Retina (tissue), 1 donor: Measurements from ENCODE around the gene SIMC1.

ENCODE experiments used
- DNase-seq: peaks from one replicate; pipeline ENCODE4 v3.0.0-alpha.2; 2016

The SIMC1 gene

DNA sequence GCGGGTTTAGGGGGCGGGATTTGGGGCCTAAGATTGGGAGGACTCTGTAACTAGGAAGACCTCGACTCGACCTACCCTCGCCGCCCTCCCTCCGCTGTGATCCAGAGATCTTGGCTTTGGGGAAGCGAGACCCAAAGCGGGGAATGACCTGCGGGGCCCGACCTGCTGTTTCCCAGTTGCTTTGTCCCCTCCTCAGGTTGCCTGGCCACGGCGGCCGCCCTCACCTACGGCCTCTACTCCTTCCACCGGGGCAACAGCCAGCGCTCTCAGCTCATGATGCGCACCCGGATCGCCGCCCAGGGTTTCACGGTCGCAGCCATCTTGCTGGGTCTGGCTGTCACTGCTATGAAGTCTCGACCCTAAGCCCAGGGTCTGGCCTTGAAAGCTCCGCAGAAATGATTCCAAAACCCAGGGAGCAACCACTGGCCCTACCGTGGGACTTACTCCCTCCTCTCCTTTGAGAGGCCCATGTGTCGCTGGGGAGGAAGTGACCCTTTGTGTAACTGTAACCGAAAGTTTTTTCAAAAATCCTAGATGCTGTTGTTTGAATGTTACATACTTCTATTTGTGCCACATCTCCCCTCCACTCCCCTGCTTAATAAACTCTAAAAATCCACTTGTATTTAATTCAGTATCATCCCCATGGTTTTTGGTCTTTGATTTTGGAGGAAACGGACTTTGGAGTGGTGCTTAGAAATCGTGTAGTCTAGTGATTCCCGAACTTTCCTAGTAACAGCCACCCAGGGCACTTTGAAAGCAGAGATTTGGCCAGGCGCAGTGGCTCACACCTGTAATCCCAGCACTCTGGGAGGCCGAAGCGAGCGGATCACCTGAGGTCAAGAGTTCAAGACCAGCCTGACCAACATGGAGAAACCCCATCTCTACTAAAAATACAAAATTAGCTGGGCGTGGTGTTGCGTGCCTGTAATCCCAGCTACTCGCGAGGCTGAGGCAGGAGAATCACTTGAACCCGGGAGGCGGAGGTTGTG is 151.2 kb downstream of the SIMC1 start:
- DNase-seq, result no peak

DNA sequence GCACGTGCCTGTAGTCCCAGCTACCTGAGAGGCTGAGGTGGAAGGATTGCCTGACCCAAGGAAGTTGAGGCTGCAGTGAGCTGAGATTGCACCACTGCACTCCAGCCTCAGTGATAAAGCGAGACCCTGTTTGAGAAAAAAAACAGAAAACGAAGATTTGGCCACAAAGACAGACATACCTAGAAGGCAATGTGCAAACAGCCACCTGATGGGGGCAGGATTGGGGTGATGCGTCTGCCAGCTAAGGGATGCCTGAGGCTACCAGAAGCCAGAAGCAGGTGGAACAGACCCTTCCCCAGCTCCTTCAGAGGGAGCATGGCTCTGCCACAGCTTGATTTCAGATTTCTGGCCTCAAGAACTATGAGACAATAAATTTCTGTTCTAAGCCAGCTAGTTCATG is 153.3 kb downstream of the SIMC1 start:
- DNase-seq, result no peak

DNA sequence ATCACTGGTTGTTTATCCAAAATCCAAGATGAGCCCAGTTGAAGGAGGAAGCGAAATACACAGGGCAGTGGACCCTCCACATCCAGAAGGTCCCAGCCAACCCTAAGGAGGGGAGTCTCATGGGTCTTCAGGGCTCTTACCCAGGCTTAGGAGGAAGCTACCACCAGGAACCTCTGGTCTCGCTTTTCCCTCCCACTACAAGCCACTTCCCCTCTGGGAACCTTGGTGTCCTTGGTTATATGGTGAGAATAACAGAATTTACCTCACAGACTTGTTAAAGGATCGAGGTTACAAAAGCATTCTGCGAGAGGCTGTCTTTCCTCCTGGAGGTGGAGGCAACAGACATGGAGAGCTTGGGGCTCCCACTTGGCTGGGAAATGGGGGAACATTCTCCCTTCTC is 153.8 kb downstream of the SIMC1 start:
- DNase-seq, result no peak

DNA sequence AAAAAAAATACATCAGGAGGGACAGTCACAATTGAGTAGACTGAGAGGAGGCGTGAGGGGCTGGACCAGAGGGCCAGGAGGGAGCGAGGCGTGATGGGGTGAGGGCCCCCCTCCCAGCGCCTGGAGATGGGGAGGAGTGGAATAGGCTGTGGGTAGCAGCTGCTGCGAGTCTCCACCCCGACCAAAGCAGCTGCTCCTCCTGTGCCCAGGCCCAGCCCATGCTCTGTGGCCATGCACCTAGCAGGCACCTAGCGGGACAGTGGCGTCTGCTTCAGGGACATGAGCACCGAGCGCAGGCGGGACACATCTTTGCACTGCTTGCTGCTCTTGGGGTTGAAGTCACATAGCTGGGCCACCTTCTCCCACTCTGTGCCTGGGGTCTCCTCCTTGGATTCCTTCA is 154.3 kb downstream of the SIMC1 start:
- DNase-seq, result no peak

DNA sequence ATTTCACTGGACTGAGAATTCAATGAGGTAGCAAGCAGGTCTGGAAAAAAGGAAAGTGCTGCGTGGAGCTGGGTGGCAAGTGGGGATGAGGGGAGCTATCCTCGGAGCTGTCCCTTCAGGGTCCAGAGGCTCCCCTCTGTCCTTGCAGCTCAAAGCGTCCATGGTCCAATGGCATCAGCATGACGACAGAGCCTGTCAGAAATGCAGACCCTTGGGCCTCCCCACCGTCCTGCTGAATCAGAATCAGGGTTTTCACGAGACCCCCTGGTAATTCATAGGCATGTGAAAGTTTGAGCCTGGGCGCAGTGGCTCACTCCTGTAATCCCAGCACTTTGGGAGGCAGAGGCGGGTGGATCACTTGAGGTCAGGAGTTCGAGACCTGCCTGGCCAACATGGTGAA is 155.9 kb downstream of the SIMC1 start:
- no peak for DNase-seq

DNA sequence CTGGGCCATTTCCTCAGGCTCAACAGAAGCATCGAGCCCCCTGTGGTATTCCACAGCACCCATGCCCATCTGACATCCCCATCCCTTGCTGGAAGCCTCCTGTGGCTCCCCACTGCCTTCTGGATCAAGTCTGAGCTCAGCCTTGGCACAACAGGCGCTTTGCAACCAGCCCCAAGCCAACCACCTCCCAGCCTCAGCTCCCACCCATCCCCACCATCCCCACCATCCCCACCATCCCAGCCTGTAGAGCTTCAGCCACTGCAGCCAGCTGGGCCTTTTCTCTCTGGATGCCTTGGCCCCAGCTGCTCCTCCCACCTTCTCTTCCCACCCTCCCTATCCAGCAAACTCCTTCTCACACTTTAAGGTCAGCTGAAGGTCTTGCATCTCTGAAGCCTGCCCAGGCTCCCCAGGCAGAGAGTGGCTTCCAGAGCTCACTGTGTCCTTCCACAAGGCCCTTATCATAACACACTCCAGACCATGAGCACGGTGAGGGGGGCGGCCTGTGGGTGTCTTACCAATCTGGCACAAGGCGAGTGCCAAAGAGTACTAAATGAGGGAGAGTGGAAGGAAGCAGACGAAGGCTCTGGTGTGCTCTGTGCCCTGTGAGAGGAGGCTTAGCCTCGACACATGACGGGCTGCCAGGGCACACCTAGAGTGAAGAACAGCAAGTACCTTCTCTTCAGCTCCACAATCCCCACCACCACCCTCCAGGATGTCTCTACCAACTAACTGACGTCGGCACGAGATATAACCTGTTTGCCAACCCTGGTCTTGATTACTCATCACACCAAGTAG is 156.9 kb downstream of the SIMC1 start:
- DNase-seq, result no peak
